OCI-LY7 (cell line): ENCODE results near the gene VWA8. TPM values are rescaled to one million over a fixed set of nuclear protein-coding genes. Genes with fewer than 3 reads are reported as not detected.

Experiments used
- BruUV-seq: library from RNA; stranded (reverse); fragments of 400-500 nt; replicated peaks from 2 replicates; lab custom pipeline; 2021; lab: Mats Ljungman, UMichigan
- CTCF ChIA-PET: fragments of 300-600 bp; sonication (Branson Sonifier 250); formaldehyde crosslinking; loops from one replicate; lab custom pipeline; 2022; ENCODE audit warnings: antibody characterized with exemption; ENCODE audit not compliant: unreplicated experiment; lab: Charles Lee
- POLR2A ChIA-PET: fragments of 300-600 bp; sonication (Branson Sonifier 250); formaldehyde crosslinking; loops from one replicate; lab custom pipeline; 2022; ENCODE audit warnings: antibody characterized with exemption; lab: Charles Lee
- DNase-seq: peaks from one replicate; pipeline ENCODE4 v3.0.0-alpha.2; 2015; ENCODE audit warnings: low spot score
- H2AFZ ChIP-seq: fragments of 200-600 bp; sonication (generic), shearing (Covaris generic); 2 replicates; pipeline ENCODE4 v1.6.1; 2014; ENCODE audit warnings: mild to moderate bottlenecking, antibody characterized with exemption, low read length, moderate library complexity
- H3K27ac ChIP-seq: fragments of 200-600 bp; sonication (generic); 2 replicates; pipeline ENCODE4 v1.5.1; 2014; ENCODE audit warnings: mixed run types, low read depth, mild to moderate bottlenecking, moderate library complexity, low read length, inconsistent platforms; ENCODE audit not compliant: poor library complexity, severe bottlenecking
- H3K36me3 ChIP-seq: fragments of 200-600 bp; sonication (generic); 2 replicates; pipeline ENCODE4 v1.6.1; 2014; ENCODE audit warnings: mild to moderate bottlenecking, antibody characterized with exemption, low read length, moderate library complexity, mixed read lengths; ENCODE audit not compliant: insufficient read depth
- H3K4me1 ChIP-seq: fragments of 200-600 bp; sonication (generic); 2 replicates; pipeline ENCODE4 v1.5.1; 2014; ENCODE audit warnings: mild to moderate bottlenecking, low read length; ENCODE audit not compliant: insufficient read depth, poor library complexity, severe bottlenecking
- H3K4me2 ChIP-seq: fragments of 200-600 bp; sonication (generic); 2 replicates; pipeline ENCODE4 v1.6.1; 2014; ENCODE audit warnings: mild to moderate bottlenecking, low read length
- H3K4me3 ChIP-seq: fragments of 200-600 bp; sonication (generic); 2 replicates; pipeline ENCODE4 v1.5.1; 2014; ENCODE audit warnings: mild to moderate bottlenecking, low read depth, low read length; ENCODE audit not compliant: poor library complexity, severe bottlenecking
- H3K79me2 ChIP-seq: fragments of 200-600 bp; sonication (generic); 2 replicates; pipeline ENCODE4 v1.6.1; 2016; ENCODE audit warnings: low read depth, mild to moderate bottlenecking, low read length, moderate library complexity, mixed read lengths; ENCODE audit not compliant: insufficient read depth
- H3K9me2 ChIP-seq: fragments of 200-600 bp; sonication (generic); 2 replicates; pipeline ENCODE4 v1.6.1; 2016; ENCODE audit warnings: mild to moderate bottlenecking, low read length, mixed read lengths; ENCODE audit not compliant: insufficient read depth
- H3K9me3 ChIP-seq: fragments of 200-600 bp; sonication (generic); 2 replicates; pipeline ENCODE4 v1.6.1; 2014; ENCODE audit warnings: mild to moderate bottlenecking, mixed run types, low read length, mixed read lengths
- H4K20me1 ChIP-seq: fragments of 200-600 bp; sonication (generic); 2 replicates; pipeline ENCODE4 v1.6.1; 2014; ENCODE audit warnings: mild to moderate bottlenecking, antibody characterized with exemption, low read length, moderate library complexity, mixed read lengths; ENCODE audit not compliant: insufficient read depth
- EZH2phosphoT487 ChIP-seq: fragments of 200-600 bp; sonication (generic); IDR thresholded peaks from 2 replicates; pipeline ENCODE4 v1.6.1; 2018; ENCODE audit warnings: low read depth, borderline replicate concordance, mild to moderate bottlenecking, mixed run types, antibody characterized with exemption, low read length, moderate library complexity, mixed read lengths
- intact Hi-C: fragments of 100-400 bp; cut with micrococcal nuclease; formaldehyde crosslinking; loops from one replicate; pipeline ENCODE4 v1.10.0; 2022; ENCODE audit not compliant: unreplicated experiment
- total RNA-seq, 2 experiments: library from RNA; depleted of rRNA in 1 of 2; stranded (reverse); fragments of >200 nt in 1 of 2; shearing (Covaris generic) in 1 of 2; gene quantifications; 2 replicates each; pipeline ENCODE4 v1.2.3, GENCODE V29; 2014 to 2022
- TF ChIP-seq, protein P1 (sequence below): fragments of 200-600 bp; sonication (generic); conservative IDR thresholded peaks from 2 replicates; pipeline ENCODE4 v1.5.1; 2014; ENCODE audit warnings: mild to moderate bottlenecking, antibody characterized with exemption, low read length, moderate library complexity, mixed read lengths

The VWA8 gene
- total RNA-seq, 2 experiments from 2014 or later = 26.4 to 31.5 TPM

- DNase-seq = no peak
- Histone ChIP-seq H3K27ac (no peak overlapping the region), H3K4me2 (no peak overlapping the region), H3K4me1 (no peaks in the 10 kb centered on the region), H3K9me3 (no peaks in the 10 kb centered on the region), H2AFZ (no peak overlapping the region), H3K36me3 (no peaks in the 10 kb centered on the region), H4K20me1 (no peaks in the 10 kb centered on the region), H3K4me3 (no peak overlapping the region), H3K79me2 (no peaks in the 10 kb centered on the region), H3K9me2 (no peaks in the 10 kb centered on the region)
- ChIA-PET POLR2A (interaction anchor here (1.6 kb wide), 1 partner anchor 14 kb away, joined by 4 read pairs; no protein-coding TSS in a partner anchor), CTCF (no interaction called here)
- BruUV-seq = no TSS peak
- TF ChIP-seq, protein P1, sequence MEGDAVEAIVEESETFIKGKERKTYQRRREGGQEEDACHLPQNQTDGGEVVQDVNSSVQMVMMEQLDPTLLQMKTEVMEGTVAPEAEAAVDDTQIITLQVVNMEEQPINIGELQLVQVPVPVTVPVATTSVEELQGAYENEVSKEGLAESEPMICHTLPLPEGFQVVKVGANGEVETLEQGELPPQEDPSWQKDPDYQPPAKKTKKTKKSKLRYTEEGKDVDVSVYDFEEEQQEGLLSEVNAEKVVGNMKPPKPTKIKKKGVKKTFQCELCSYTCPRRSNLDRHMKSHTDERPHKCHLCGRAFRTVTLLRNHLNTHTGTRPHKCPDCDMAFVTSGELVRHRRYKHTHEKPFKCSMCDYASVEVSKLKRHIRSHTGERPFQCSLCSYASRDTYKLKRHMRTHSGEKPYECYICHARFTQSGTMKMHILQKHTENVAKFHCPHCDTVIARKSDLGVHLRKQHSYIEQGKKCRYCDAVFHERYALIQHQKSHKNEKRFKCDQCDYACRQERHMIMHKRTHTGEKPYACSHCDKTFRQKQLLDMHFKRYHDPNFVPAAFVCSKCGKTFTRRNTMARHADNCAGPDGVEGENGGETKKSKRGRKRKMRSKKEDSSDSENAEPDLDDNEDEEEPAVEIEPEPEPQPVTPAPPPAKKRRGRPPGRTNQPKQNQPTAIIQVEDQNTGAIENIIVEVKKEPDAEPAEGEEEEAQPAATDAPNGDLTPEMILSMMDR = no peak
- TF ChIP-seq EZH2phosphoT487 = no peak
- intact Hi-C loops = no loop called here
Observed at GRCh38 chr13:41709511-41709910, 251.4 kb downstream of the VWA8 start.

DNA sequence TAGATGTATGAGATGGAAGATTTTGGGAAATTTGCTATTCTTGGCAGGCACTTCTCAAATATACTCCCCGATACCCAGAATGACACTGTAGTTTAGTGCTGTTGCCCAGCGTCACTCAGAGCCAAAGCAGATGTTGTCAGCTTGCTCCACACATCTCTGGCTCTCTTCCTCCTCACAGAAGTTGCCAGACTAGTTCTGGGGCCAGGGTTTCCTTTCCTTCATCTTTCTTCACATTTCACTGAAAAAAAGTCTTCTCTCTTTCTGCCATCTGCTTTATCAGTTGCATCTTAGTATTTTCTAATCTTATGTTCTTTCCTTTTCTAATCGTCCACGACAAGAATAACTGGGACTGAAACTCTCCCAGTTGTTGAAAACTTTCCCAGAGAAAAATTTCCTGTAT, 252.2 kb downstream of the VWA8 start:
- no peak overlapping the region for H3K27ac ChIP-seq
- no peaks in the 10 kb centered on the region for H3K79me2 ChIP-seq
- TF ChIP-seq, protein P1 = no peak
- TF ChIP-seq EZH2phosphoT487 = no peak
- no peak overlapping the region for H2AFZ ChIP-seq
- no peaks in the 10 kb centered on the region for H3K4me1 ChIP-seq
- no peak overlapping the region for H3K4me3 ChIP-seq
- CTCF ChIA-PET = no interaction called here
- H4K20me1 ChIP-seq = no peaks in the 10 kb centered on the region
- POLR2A ChIA-PET = no interaction called here
- H3K9me2 ChIP-seq = no peaks in the 10 kb centered on the region
- DNase-seq = no peak
- no TSS peak for BruUV-seq
- H3K4me2 ChIP-seq = no peak overlapping the region
- no peaks in the 10 kb centered on the region for H3K9me3 ChIP-seq
- no peaks in the 10 kb centered on the region for H3K36me3 ChIP-seq
- intact Hi-C loops = no loop called here

- ChIA-PET CTCF (no interaction called here), POLR2A (no interaction called here)
- no peak for DNase-seq
- H3K36me3 ChIP-seq = no peaks in the 10 kb centered on the region
- intact Hi-C loops = no loop called here
- no peaks in the 10 kb centered on the region for H3K9me2 ChIP-seq
- H3K9me3 ChIP-seq = no peaks in the 10 kb centered on the region
- no peaks in the 10 kb centered on the region for H4K20me1 ChIP-seq
- no peak overlapping the region for H2AFZ ChIP-seq
- BruUV-seq = no TSS peak
- H3K79me2 ChIP-seq = no peaks in the 10 kb centered on the region
- H3K4me2 ChIP-seq = no peak overlapping the region
- no peak overlapping the region for H3K4me3 ChIP-seq
- no peak for TF ChIP-seq EZH2phosphoT487
- TF ChIP-seq, protein P1 = no peak
- H3K27ac ChIP-seq = no peak overlapping the region
- H3K4me1 ChIP-seq = no peaks in the 10 kb centered on the region
Observed at GRCh38 chr13:41707194-41707821, 253.6 kb downstream of the VWA8 start.
